Measurements from ENCODE around the gene FAXC. TPM values are rescaled to one million over a fixed set of nuclear protein-coding genes. Genes with fewer than 3 reads are reported as not detected.

The FAXC gene
- total and polyA plus RNA-seq, 2 donors (not counting 3 experiments of a cell fraction or from before 2014, with no cell fraction given), result 3.4 to 3.6 TPM

DNA sequence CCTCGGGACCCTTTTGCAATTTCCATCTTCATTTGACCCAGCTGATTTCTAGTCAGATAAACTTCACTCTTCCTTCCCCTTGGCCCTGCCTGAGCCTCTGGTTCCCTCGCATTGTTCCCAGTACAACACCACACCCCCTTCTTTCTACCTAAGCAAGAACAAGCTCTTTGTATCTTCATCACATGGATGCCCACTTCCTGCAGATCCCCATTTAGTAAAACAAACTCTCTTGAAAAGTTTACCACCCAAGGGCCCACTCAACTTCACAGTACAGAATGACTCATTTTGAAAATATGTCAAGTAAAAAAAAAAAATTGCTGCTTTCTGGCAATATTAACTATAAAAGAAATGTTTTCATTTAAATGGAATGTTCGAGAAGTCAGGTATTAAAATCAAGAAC is 5.2 kb downstream of the FAXC start:
- DNase-seq (ENCODE audit: low read depth, low spot score) (no peak), FAIRE-seq (no peak)
- peaks cover 0 to 4% of the 10 kb centered on the region in 2 experiments for H3K27me3 ChIP-seq (ENCODE audit: control insufficient read depth in 2 of 2, insufficient read depth in 2 of 2, low read length in 2 of 2)
- BruUV-seq (replicated peaks), result no TSS peak
- H2AFZ ChIP-seq (ENCODE audit: low read depth, low read length), result no peak overlapping the region
- peaks cover 16% of the 10 kb centered on the region for H3K4me1 ChIP-seq (ENCODE audit: control insufficient read depth, extremely low read depth, insufficient read depth, low read length)
- H3K4me2 ChIP-seq (ENCODE audit: insufficient read depth, low read length), result no peak overlapping the region
- H3K4me3 ChIP-seq (replicated peaks in 1 of 3; ENCODE audit: insufficient read depth in 1 of 3, low read depth in 1 of 3, low read length in 3 of 3), result no peak overlapping the region
- TF ChIP-seq FOS (IDR thresholded peaks at IDR 0.05; ENCODE audit: borderline replicate concordance, insufficient read depth, low read length), result peak; percentile 68
- TF ChIP-seq EZH2 (IDR thresholded peaks at IDR 0.05; ENCODE audit: borderline replicate concordance, low read depth, low read length, severe bottlenecking), result no peak
- no peak for TF ChIP-seq MYC (IDR thresholded peaks at IDR 0.05; ENCODE audit: low read depth, low read length)
- peak; percentile 61 for TF ChIP-seq GATA2 (IDR thresholded peaks at IDR 0.05; ENCODE audit: insufficient read depth, insufficient read length, low read depth, low read length)
- peak; percentile 30 for TF ChIP-seq JUN (IDR thresholded peaks at IDR 0.05; ENCODE audit: borderline replicate concordance, insufficient read depth, insufficient read length, low read depth)
- no peak overlapping the region for H3K9ac ChIP-seq (replicated peaks; ENCODE audit: extremely low read depth, insufficient read depth, low read length)
- intact Hi-C loops (cut with micrococcal nuclease), result loop anchor here (10.0 kb wide), 1 partner anchor 171 kb away; the partner anchor contains the start of gene USP45
- CTCF ChIA-PET, result interaction anchor here (2.7 to 6.5 kb wide), 2 partner anchors 10 to 13 kb away, joined by 27 to 40 read pairs; no protein-coding TSS in a partner anchor
- POLR2A ChIA-PET, result no interaction called here
- H3K27ac ChIP-seq (ENCODE audit: insufficient read depth, low read depth, low read length), result no peak overlapping the region
- H3K9me3 ChIP-seq (replicated peaks; ENCODE audit: control insufficient read depth, insufficient read depth, low read length), result no peaks in the 10 kb centered on the region
- dilution Hi-C loops (cut with MboI; ENCODE audit: extremely low pct_ligation_motif_present, low sequenced_read_pairs), result no loop called here
- H3K9me1 ChIP-seq (replicated peaks; ENCODE audit: control insufficient read depth, extremely low read depth, insufficient read depth, low read length), result no peaks in the 10 kb centered on the region
- no peaks in the 10 kb centered on the region for H3K79me2 ChIP-seq (ENCODE audit: control insufficient read depth, insufficient read depth, low read length)
- no peaks in the 10 kb centered on the region for H4K20me1 ChIP-seq (replicated peaks; ENCODE audit: control insufficient read depth, extremely low read depth, insufficient read depth, low read length)
- H3K36me3 ChIP-seq (ENCODE audit: control insufficient read depth in 2 of 2, extremely low read depth in 1 of 2, insufficient read depth in 2 of 2, low read length in 2 of 2), result no peaks in the 10 kb centered on the region

DNA sequence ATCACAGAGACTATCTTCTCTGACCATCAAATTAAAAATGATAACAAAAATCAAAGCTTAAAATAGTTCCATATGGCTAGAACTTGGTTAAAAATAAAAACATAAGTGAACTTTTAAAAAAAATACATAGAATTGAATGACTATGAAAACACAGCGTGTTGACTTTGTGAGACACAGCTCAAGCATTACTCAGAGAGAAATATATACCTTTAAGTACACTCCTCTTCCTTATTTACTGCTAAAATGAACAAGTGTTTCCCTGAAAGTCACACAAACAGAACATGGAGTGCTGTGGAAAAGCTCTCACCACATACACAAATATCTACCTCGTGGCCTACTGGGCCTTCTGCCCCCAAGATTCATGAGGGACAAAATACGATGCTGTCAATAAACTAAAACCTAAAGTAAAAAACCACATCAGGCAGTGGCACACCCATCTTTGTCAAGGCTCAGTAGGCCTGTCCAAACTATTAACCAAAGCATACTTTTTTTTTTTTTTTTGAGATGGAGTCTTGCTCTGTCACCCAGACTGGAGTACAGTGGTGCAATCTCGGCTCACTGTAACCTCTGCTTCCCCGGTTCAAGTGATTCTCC is 7.5 kb downstream of the FAXC start:
- Histone ChIP-seq H4K20me1 (replicated peaks; ENCODE audit: control insufficient read depth, extremely low read depth, insufficient read depth, low read length) (no peaks in the 10 kb centered on the region), H3K4me3 (replicated peaks in 1 of 3; ENCODE audit: insufficient read depth in 1 of 3, low read depth in 1 of 3, low read length in 3 of 3) (no peak overlapping the region), H3K27ac (ENCODE audit: insufficient read depth, low read depth, low read length) (no peak overlapping the region), H3K79me2 (ENCODE audit: control insufficient read depth, insufficient read depth, low read length) (no peaks in the 10 kb centered on the region), H3K27me3 (ENCODE audit: control insufficient read depth in 2 of 2, insufficient read depth in 2 of 2, low read length in 2 of 2) (peaks cover 0 to 5% of the 10 kb centered on the region in 2 experiments), H3K4me1 (ENCODE audit: control insufficient read depth, extremely low read depth, insufficient read depth, low read length) (peaks cover 9% of the 10 kb centered on the region), H3K9me3 (replicated peaks; ENCODE audit: control insufficient read depth, insufficient read depth, low read length) (no peaks in the 10 kb centered on the region), H3K9me1 (replicated peaks; ENCODE audit: control insufficient read depth, extremely low read depth, insufficient read depth, low read length) (no peaks in the 10 kb centered on the region), H2AFZ (ENCODE audit: low read depth, low read length) (no peak overlapping the region), H3K4me2 (ENCODE audit: insufficient read depth, low read length) (no peak overlapping the region), H3K9ac (replicated peaks; ENCODE audit: extremely low read depth, insufficient read depth, low read length) (no peak overlapping the region), H3K36me3 (ENCODE audit: control insufficient read depth in 2 of 2, extremely low read depth in 1 of 2, insufficient read depth in 2 of 2, low read length in 2 of 2) (no peaks in the 10 kb centered on the region)
- dilution Hi-C loops (cut with MboI; ENCODE audit: extremely low pct_ligation_motif_present, low sequenced_read_pairs), result no loop called here
- no peak for DNase-seq (ENCODE audit: low read depth, low spot score)
- POLR2A ChIA-PET, result no interaction called here
- BruUV-seq (replicated peaks), result no TSS peak
- CTCF ChIA-PET, result interaction anchor here (0.7 to 6.5 kb wide), 3 partner anchors 7 to 21 kb away, joined by 3 to 40 read pairs (median 12); no protein-coding TSS in a partner anchor
- intact Hi-C loops (cut with micrococcal nuclease), result loop anchor here (10.0 kb wide), 1 partner anchor 173 kb away; the partner anchor contains the start of gene USP45
- no peak for FAIRE-seq
- no peak for TF ChIP-seq FOS (IDR thresholded peaks at IDR 0.05; ENCODE audit: borderline replicate concordance, insufficient read depth, low read length)
- no peak for TF ChIP-seq GATA2 (IDR thresholded peaks at IDR 0.05; ENCODE audit: insufficient read depth, insufficient read length, low read depth, low read length)
- no peak for TF ChIP-seq POLR2AphosphoS5 (IDR thresholded peaks at IDR 0.05; ENCODE audit: insufficient read depth, low read depth, low read length)
- TF ChIP-seq POLR2A (IDR thresholded peaks at IDR 0.05; ENCODE audit: low read depth, low read length), result no peak
- TF ChIP-seq MYC (IDR thresholded peaks at IDR 0.05; ENCODE audit: low read depth, low read length), result no peak
- TF ChIP-seq, protein P1, sequence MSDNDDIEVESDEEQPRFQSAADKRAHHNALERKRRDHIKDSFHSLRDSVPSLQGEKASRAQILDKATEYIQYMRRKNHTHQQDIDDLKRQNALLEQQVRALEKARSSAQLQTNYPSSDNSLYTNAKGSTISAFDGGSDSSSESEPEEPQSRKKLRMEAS (IDR thresholded peaks at IDR 0.05; ENCODE audit: insufficient read depth, insufficient read length), result no peak

All from endothelial cell of umbilical vein (primary cell).